K562 (cell line): ENCODE results near the gene STK4. TPM values are rescaled to one million over a fixed set of nuclear protein-coding genes. Genes with fewer than 3 reads are reported as not detected.

Experiments
- ATAC-seq: fragments of 200-7000 bp; cut with Tn5 transposase; 3 replicates; pipeline ENCODE4 v1.9.1; 2020; ENCODE audit warnings: moderate library complexity
- BruUV-seq: library from RNA; stranded (reverse); fragments of 400-500 nt; replicated peaks from 2 replicates; lab custom pipeline; 2021; lab: Mats Ljungman, UMichigan
- CTCF ChIA-PET: fragments of 300-600 bp; formaldehyde crosslinking; extraction: SDS; loops from one replicate; lab custom pipeline; 2021; ENCODE audit warnings: low intra/inter-chr PET ratio; lab: Yijun Ruan, JAX
- POLR2A ChIA-PET: fragments of 300-600, 350-650 bp; sonication (Branson Sonifier 250); formaldehyde crosslinking; extraction: SDS; loops from one replicate; lab custom pipeline; 2021; ENCODE audit warnings: antibody characterized with exemption, inconsistent platforms; lab: Yijun Ruan, JAX
- DNase-seq, 4 experiments: peaks; one replicate each; pipeline versions ENCODE4 v3.0.0 to v3.0.0-alpha.2; 2011 to 2018; ENCODE audit warnings: low spot score in 3 of 4, mixed read lengths in 3 of 4; ENCODE audit errors: extremely low read depth in 1 of 4
- FAIRE-seq: peaks from 2 replicates; lab custom pipeline; 2011; peaks lifted over from hg19 to GRCh38; lab: Jason Lieb, UNC
- H2AFZ ChIP-seq: 2 replicates; pipeline ENCODE4 v1.6.0; 2011; ENCODE audit warnings: low read depth, low read length, control low read depth, inconsistent platforms
- H3K27ac ChIP-seq: fragments of 200-600 bp; 3 replicates; pipeline ENCODE4 v1.8.0; 2011; ENCODE audit warnings: low read depth, mild to moderate bottlenecking, control low read depth, inconsistent platforms, low read length, moderate library complexity, mixed read lengths; ENCODE audit errors: extremely low read depth
- H3K27me3 ChIP-seq, 2 experiments: fragments of 300-600 bp in 1 of 2; 2 replicates in 1 of 2; 3 replicates in 1 of 2; pipeline versions ENCODE4 v1.6.0 to v1.8.0; 2011; ENCODE audit warnings: inconsistent platforms in 2 of 2, low read length in 2 of 2, mild to moderate bottlenecking in 1 of 2, mixed read lengths in 1 of 2, moderate library complexity in 1 of 2; ENCODE audit not compliant: control insufficient read depth in 2 of 2, insufficient read depth in 2 of 2
- H3K36me3 ChIP-seq: fragments of 300-600 bp; 3 replicates; pipeline ENCODE4 v1.8.0; 2011; ENCODE audit warnings: mild to moderate bottlenecking, low read length, inconsistent platforms; ENCODE audit not compliant: control insufficient read depth, insufficient read depth
- H3K4me1 ChIP-seq, 2 experiments: fragments of 200-600 bp in 1 of 2; replicated peaks in 1 of 2; 2 replicates in 1 of 2; 3 replicates in 1 of 2; pipeline versions ENCODE4 v1.5.1 to v1.8.0; 2011; ENCODE audit warnings: inconsistent platforms in 2 of 2, low read length in 2 of 2, mild to moderate bottlenecking in 1 of 2, mixed read lengths in 1 of 2, moderate library complexity in 1 of 2; ENCODE audit not compliant: control insufficient read depth in 2 of 2, insufficient read depth in 2 of 2
- H3K4me2 ChIP-seq: 2 replicates; pipeline ENCODE4 v1.6.1; 2011; ENCODE audit warnings: low read length, control low read depth, inconsistent platforms, mixed read lengths; ENCODE audit not compliant: insufficient read depth
- H3K4me3 ChIP-seq: fragments of 200-600 bp; sonication (generic), shearing (Covaris generic); 2 replicates; pipeline ENCODE4 v1.5.1; 2016; ENCODE audit warnings: control low read depth, inconsistent platforms
- H3K79me2 ChIP-seq: fragments of 200-600 bp; 3 replicates; pipeline ENCODE4 v1.8.0; 2011; ENCODE audit warnings: low read length, inconsistent platforms; ENCODE audit not compliant: control insufficient read depth, insufficient read depth
- H3K9ac ChIP-seq, 2 experiments: 2 replicates each; pipeline versions ENCODE4 v1.6.0 to v1.6.1; 2011; ENCODE audit warnings: low read depth in 2 of 2, low read length in 2 of 2, control low read depth in 1 of 2, inconsistent platforms in 1 of 2, mild to moderate bottlenecking in 1 of 2, mixed read lengths in 1 of 2; ENCODE audit not compliant: insufficient read depth in 1 of 2
- H3K9me1 ChIP-seq: one replicate; pipeline ENCODE4 v1.6.0; 2011; ENCODE audit warnings: inconsistent platforms, mild to moderate bottlenecking, low read length, moderate library complexity; ENCODE audit not compliant: control insufficient read depth, insufficient read depth
- H3K9me3 ChIP-seq: replicated peaks from 2 replicates; pipeline ENCODE4 v1.5.1; 2011; ENCODE audit warnings: low read depth, low read length, inconsistent platforms; ENCODE audit not compliant: control insufficient read depth, insufficient read depth
- H4K20me1 ChIP-seq: replicated peaks from 2 replicates; pipeline ENCODE4 v1.6.1; 2011; ENCODE audit warnings: low read length, inconsistent platforms, mixed read lengths; ENCODE audit not compliant: control insufficient read depth, insufficient read depth
- BRF2 ChIP-seq: IDR thresholded peaks from 3 replicates; pipeline ENCODE4 v1.6.1; 2011; ENCODE audit warnings: borderline replicate concordance, mild to moderate bottlenecking; ENCODE audit not compliant: insufficient read length, insufficient read depth
- CBX2 ChIP-seq: fragments of 200-600 bp; sonication (generic); IDR thresholded peaks from one replicate; pipeline ENCODE4 v1.6.1; 2012; ENCODE audit warnings: mild to moderate bottlenecking, low read length, inconsistent platforms; ENCODE audit not compliant: insufficient read depth, poor library complexity, severe bottlenecking
- CLOCK ChIP-seq: fragments of 250-450 bp; sonication (Bioruptor Pico); IDR thresholded peaks from 2 replicates; pipeline ENCODE4 v1.4.0; 2020; ENCODE audit warnings: mild to moderate bottlenecking, moderate library complexity, borderline replicate concordance
- HDAC8 ChIP-seq: fragments of 450-650 bp; IDR thresholded peaks from 2 replicates; pipeline ENCODE4 v1.6.1; 2016; ENCODE audit warnings: mild to moderate bottlenecking, missing genetic modification characterization, moderate library complexity, missing compliant biosample characterization
- ID3 ChIP-seq, 2 experiments: fragments of 250-450 bp in 1 of 2; fragments of 450-650 bp in 1 of 2; sonication (Bioruptor Pico) in 1 of 2; IDR thresholded peaks; 2 replicates each; pipeline versions ENCODE4 v1.6.1 to v1.8.0; 2016 to 2021; ENCODE audit warnings: mild to moderate bottlenecking in 2 of 2, moderate library complexity in 2 of 2, missing compliant biosample characterization in 1 of 2, missing genetic modification characterization in 1 of 2
- NCOR1 ChIP-seq: fragments of 450-650 bp; IDR thresholded peaks from 2 replicates; pipeline ENCODE4 v1.6.1; 2016; ENCODE audit warnings: mild to moderate bottlenecking, moderate library complexity
- NFE2 ChIP-seq: IDR thresholded peaks from 2 replicates; pipeline ENCODE4 v1.6.1; 2014; ENCODE audit warnings: antibody characterized with exemption, low read depth
- OTX1 ChIP-seq: fragments of 450-650 bp; formaldehyde crosslinking; IDR thresholded peaks from 2 replicates; pipeline ENCODE4 v1.4.0; 2022; ENCODE audit warnings: mild to moderate bottlenecking
- SPI1 ChIP-seq: IDR thresholded peaks from 2 replicates; pipeline ENCODE4 v1.6.1; 2011; ENCODE audit warnings: low read depth, low read length, control low read depth, borderline replicate concordance
- TCF7L2 ChIP-seq: fragments of 150-350 bp; IDR thresholded peaks from 2 replicates; pipeline ENCODE4 v1.6.1; 2016; ENCODE audit warnings: low read depth, mild to moderate bottlenecking, low read length, moderate library complexity
- WGBS: fragments of 100-300 bp; shearing (Covaris generic); methylation state at CpG from one replicate; pipeline ENCODE4 v1.1.6; 2016; ENCODE audit warnings: low coverage, mixed read lengths; ENCODE audit not compliant: insufficient coverage; ENCODE audit errors: missing lambda C conversion rate; 5-methylcytosine and 5-hydroxymethylcytosine counted together
- in situ Hi-C: fragments of 300-500 bp; cut with MboI; formaldehyde crosslinking; loops from 4 replicates; pipeline ENCODE4 v1.15.0; 2018; ENCODE audit warnings: inconsistent platforms, mixed read lengths
- intact Hi-C: fragments of 100-400 bp; cut with micrococcal nuclease; formaldehyde crosslinking; loops from 2 replicates; pipeline ENCODE4 v1.14.2; 2022
- polyA plus RNA-seq, 8 experiments: library from polyadenylated mRNA; depleted of rRNA in 4 of 8; stranded (reverse) in 5 of 8; unstranded in 3 of 8; fragments of >200 nt; fragmentation: Nextera tagmentation in 2 of 8; fragmentation: Illumina TruSeq in 1 of 8; extraction: Ambion mirVana in 2 of 8; extraction: Trizol in 1 of 8; gene quantifications; 2 replicates each; pipeline versions ENCODE4 v1.2.1 to v1.2.3, GENCODE V29; 2011 to 2014; ENCODE audit warnings: inconsistent platforms in 1 of 8, missing spikeins in 1 of 8
- total RNA-seq, 7 experiments: library from RNA; depleted of rRNA in 6 of 7; stranded (reverse); fragments of >200 nt in 6 of 7; fragmentation: Illumina TruSeq in 2 of 7; extraction: Trizol in 2 of 7; gene quantifications; 2 replicates each; pipeline versions ENCODE4 v1.2.1 to v1.2.3, GENCODE V29; 2011 to 2021; ENCODE audit warnings: low replicate concordance in 1 of 7

The STK4 gene
- total and polyA plus RNA-seq, 9 of the 15 experiments (the other 6 are each of a cell fraction or from before 2014, with no cell fraction given): 11.9 to 30.6 (median 22.2) TPM

- FAIRE-seq (no peak), ATAC-seq (no peak), DNase-seq (no peak)
- no peaks in the 10 kb centered on the region for H4K20me1 ChIP-seq
- no peaks in the 10 kb centered on the region for H3K9me3 ChIP-seq
- intact Hi-C loops (no loop called here), in situ Hi-C loops (no loop called here)
- peaks cover 19% of the 10 kb centered on the region; the same call in 2 of the 3 replicates for H3K36me3 ChIP-seq
- ChIA-PET POLR2A (interaction anchor here (0.6 to 1.1 kb wide), 3 partner anchors 14 to 28 kb away, joined by 3 to 4 read pairs (median 3); no protein-coding TSS in a partner anchor), CTCF (no interaction called here)
- TF ChIP-seq NFE2 (no peak), TCF7L2 (no peak)
- H3K9ac ChIP-seq: no peak overlapping the region
- H3K4me3 ChIP-seq: no peak overlapping the region
- H3K79me2 ChIP-seq: no peaks in the 10 kb centered on the region; the same call in 2 of the 3 replicates
- H2AFZ ChIP-seq: no peak overlapping the region
- H3K9me1 ChIP-seq: no peaks in the 10 kb centered on the region
- H3K4me1 ChIP-seq: no peaks in the 10 kb centered on the region
- BruUV-seq: no TSS peak
- no peak overlapping the region for H3K27ac ChIP-seq
- H3K27me3 ChIP-seq: no peaks in the 10 kb centered on the region
- no peak overlapping the region for H3K4me2 ChIP-seq
- 77% methylated on average over 3 of the region's 3 CpGs for WGBS
Measured at GRCh38 chr20:45049438-45049837, 83.1 kb downstream of the STK4 start.

GRCh38 chr20:45049904-45050471 is 83.7 kb downstream of the STK4 start:
- CTCF ChIA-PET: no interaction called here
- no peak overlapping the region for H3K27ac ChIP-seq
- H3K9ac ChIP-seq: no peak overlapping the region
- DNase-seq (no peak), FAIRE-seq (no peak), ATAC-seq (no peak)
- no TSS peak for BruUV-seq
- no peaks in the 10 kb centered on the region for H3K9me1 ChIP-seq
- in situ Hi-C loops: no loop called here
- H3K4me3 ChIP-seq: no peak overlapping the region
- peaks cover 22% of the 10 kb centered on the region; the same call in 2 of the 3 replicates for H3K36me3 ChIP-seq
- no peaks in the 10 kb centered on the region for H4K20me1 ChIP-seq
- H3K9me3 ChIP-seq: no peaks in the 10 kb centered on the region
- no peaks in the 10 kb centered on the region for H3K79me2 ChIP-seq
- intact Hi-C loops: no loop called here
- no peaks in the 10 kb centered on the region for H3K4me1 ChIP-seq
- WGBS: 64% methylated on average over 5 of the region's 5 CpGs
- no peak overlapping the region for H3K4me2 ChIP-seq
- H3K27me3 ChIP-seq: no peaks in the 10 kb centered on the region
- POLR2A ChIA-PET: interaction anchor here (0.6 to 1.4 kb wide), 5 partner anchors 11 to 115 kb away, joined by 3 to 4 read pairs (median 3); no protein-coding TSS in a partner anchor
- no peak overlapping the region for H2AFZ ChIP-seq
- TF ChIP-seq CBX2: no peak
- no peak for TF ChIP-seq CLOCK (CRISPR knock-in tag)
- TF ChIP-seq NCOR1: no peak
- no peak for TF ChIP-seq BRF2
- TF ChIP-seq OTX1 (CRISPR knock-in tag): no peak
- TF ChIP-seq HDAC8 (tag): no peak
- TF ChIP-seq ID3 (CRISPR knock-in tag; IDR thresholded peaks at IDR 0.05): no peak
- 0 out of 2 replicates have a peak, but pooled peaks have one; percentile 34 for TF ChIP-seq ID3 (tag; IDR thresholded peaks at IDR 0.05)
- TF ChIP-seq SPI1: peak; percentile 90
